Karpas-422 (cell line): ENCODE measurements around the gene MNX1. TPM values are rescaled to one million over a fixed set of nuclear protein-coding genes. Genes with fewer than 3 reads are reported as not detected.

Experiments
- DNase-seq: peaks from one replicate; pipeline ENCODE4 v3.0.0-alpha.2; 2015
- H2AFZ ChIP-seq: fragments of 200-600 bp; sonication (generic); 2 replicates; pipeline ENCODE4 v1.6.1; 2014; ENCODE audit warnings: antibody characterized with exemption, low read length, mixed read lengths
- H3K27ac ChIP-seq: fragments of 200-600 bp; sonication (generic); 2 replicates; pipeline ENCODE4 v1.5.1; 2014; ENCODE audit warnings: mild to moderate bottlenecking, low read length, moderate library complexity
- H3K27me3 ChIP-seq: fragments of 200-600 bp; sonication (generic); 2 replicates; pipeline ENCODE4 v1.6.1; 2014; ENCODE audit warnings: low read length, mixed read lengths
- H3K36me3 ChIP-seq: fragments of 200-600 bp; sonication (generic); 2 replicates; pipeline ENCODE4 v1.6.1; 2014; ENCODE audit warnings: low read length, mixed read lengths; ENCODE audit not compliant: insufficient read depth
- H3K4me1 ChIP-seq: fragments of 200-600 bp; sonication (generic); 2 replicates; pipeline ENCODE4 v1.6.1; 2014; ENCODE audit warnings: mild to moderate bottlenecking, low read length, mixed read lengths
- H3K4me2 ChIP-seq: fragments of 200-600 bp; sonication (generic); 2 replicates; pipeline ENCODE4 v1.6.1; 2014; ENCODE audit warnings: low read length, low read depth, mild to moderate bottlenecking; ENCODE audit not compliant: poor library complexity, severe bottlenecking
- H3K4me3 ChIP-seq: fragments of 200-600 bp; sonication (generic); 2 replicates; pipeline ENCODE4 v1.5.1; 2014; ENCODE audit warnings: mild to moderate bottlenecking, antibody characterized with exemption, low read length, mixed read lengths
- H3K79me2 ChIP-seq: fragments of 200-600 bp; sonication (generic); 2 replicates; pipeline ENCODE4 v1.6.1; 2014; ENCODE audit warnings: mild to moderate bottlenecking, low read length, mixed read lengths
- H3K9ac ChIP-seq: fragments of 200-600 bp; sonication (generic); 2 replicates; pipeline ENCODE4 v1.6.0; 2014; ENCODE audit warnings: low read length
- H3K9me2 ChIP-seq: fragments of 200-600 bp; sonication (generic), shearing (Covaris generic); replicated peaks from 2 replicates; pipeline ENCODE4 v1.6.0; 2014; ENCODE audit warnings: mild to moderate bottlenecking, low read length, moderate library complexity; ENCODE audit not compliant: insufficient read depth
- H3K9me3 ChIP-seq: fragments of 300-700, 200-600 bp; sonication (generic); 2 replicates; pipeline ENCODE4 v1.6.1; 2014; ENCODE audit warnings: low read length, mixed read lengths
- H4K20me1 ChIP-seq: fragments of 200-600 bp; sonication (generic); 2 replicates; pipeline ENCODE4 v1.6.1; 2014; ENCODE audit warnings: mild to moderate bottlenecking, antibody characterized with exemption, low read length, low read depth; ENCODE audit not compliant: insufficient read depth
- total RNA-seq: library from RNA; depleted of rRNA; stranded (reverse); fragments of >200 nt; shearing (Covaris generic); gene quantifications from 2 replicates; pipeline ENCODE4 v1.2.3, GENCODE V29; 2014; ENCODE audit warnings: low replicate concordance; rRNA removed

Gene MNX1
- total RNA-seq, 1 experiment from 2014 or later, result 0.22 TPM

- no peak overlapping the region for H3K9ac ChIP-seq
- no peaks in the 10 kb centered on the region for H3K4me1 ChIP-seq
- H2AFZ ChIP-seq, result no peak overlapping the region
- H3K9me2 ChIP-seq, result no peaks in the 10 kb centered on the region
- H3K9me3 ChIP-seq, result no peaks in the 10 kb centered on the region
- DNase-seq, result no peak
- 0 out of 2 replicates have a peak, but pooled peaks cover 7% of the 10 kb centered on the region for H3K79me2 ChIP-seq
- H3K4me2 ChIP-seq, result no peak overlapping the region
- H3K27ac ChIP-seq, result no peak overlapping the region
- no peaks in the 10 kb centered on the region for H3K27me3 ChIP-seq
- H4K20me1 ChIP-seq, result peaks cover 11% of the 10 kb centered on the region; the same call in 1 of the 2 replicates
- peaks cover 51% of the 10 kb centered on the region for H3K36me3 ChIP-seq
- no peak overlapping the region for H3K4me3 ChIP-seq
Observed at GRCh38 chr7:156964971-156965370, 45.5 kb downstream of the MNX1 start.

GRCh38 chr7:156963472-156963871 lies 47.0 kb downstream of the MNX1 start:
- Histone ChIP-seq H3K27ac (no peak overlapping the region), H4K20me1 (peaks cover 12% of the 10 kb centered on the region; the same call in 1 of the 2 replicates), H3K9me2 (no peaks in the 10 kb centered on the region), H3K4me2 (no peak overlapping the region), H3K27me3 (no peaks in the 10 kb centered on the region), H3K9ac (no peak overlapping the region), H3K9me3 (no peaks in the 10 kb centered on the region), H3K79me2 (peaks cover 13% of the 10 kb centered on the region; the same call in 1 of the 2 replicates), H2AFZ (no peak overlapping the region), H3K36me3 (peaks cover 57% of the 10 kb centered on the region), H3K4me1 (no peaks in the 10 kb centered on the region), H3K4me3 (no peak overlapping the region)
- no peak for DNase-seq

DNA sequence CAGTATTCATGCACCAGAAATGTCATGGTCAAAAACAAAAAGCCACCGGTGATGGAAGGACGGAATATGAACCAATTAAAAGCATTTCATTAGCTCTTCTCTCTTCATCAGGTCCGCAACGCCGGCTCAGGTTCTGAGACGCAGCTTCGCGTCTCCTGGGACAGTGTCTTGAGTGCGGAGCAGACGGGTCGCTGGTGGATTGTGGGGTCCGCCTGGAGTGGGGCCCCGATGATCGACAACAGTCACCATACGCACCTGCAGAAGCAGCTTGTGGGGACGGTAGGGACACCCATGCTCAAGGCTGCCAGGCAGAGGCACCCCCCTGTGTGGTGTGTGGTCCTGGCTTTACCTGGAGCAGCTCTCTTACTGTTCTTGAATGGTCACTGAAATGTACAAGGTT lies 47.6 kb downstream of the MNX1 start:
- no peak for DNase-seq
- no peak overlapping the region for H2AFZ ChIP-seq
- no peaks in the 10 kb centered on the region for H3K27me3 ChIP-seq
- peaks cover 63% of the 10 kb centered on the region for H3K36me3 ChIP-seq
- peaks cover 19% of the 10 kb centered on the region; the same call in 1 of the 2 replicates for H3K79me2 ChIP-seq
- no peaks in the 10 kb centered on the region for H3K9me2 ChIP-seq
- H3K9ac ChIP-seq, result no peak overlapping the region
- H3K9me3 ChIP-seq, result no peaks in the 10 kb centered on the region
- H3K27ac ChIP-seq, result no peak overlapping the region
- no peak overlapping the region for H3K4me2 ChIP-seq
- H3K4me1 ChIP-seq, result no peaks in the 10 kb centered on the region
- peaks cover 17% of the 10 kb centered on the region; the same call in 1 of the 2 replicates for H4K20me1 ChIP-seq
- no peak overlapping the region for H3K4me3 ChIP-seq

- no peak for DNase-seq
- Histone ChIP-seq H3K9ac (no peak overlapping the region), H3K4me3 (no peak overlapping the region), H3K27ac (no peak overlapping the region), H3K9me3 (no peaks in the 10 kb centered on the region), H4K20me1 (peaks cover 17% of the 10 kb centered on the region; the same call in 1 of the 2 replicates), H3K9me2 (no peaks in the 10 kb centered on the region), H3K4me2 (no peak overlapping the region), H2AFZ (no peak overlapping the region), H3K27me3 (no peaks in the 10 kb centered on the region), H3K4me1 (no peaks in the 10 kb centered on the region), H3K79me2 (peaks cover 23% of the 10 kb centered on the region), H3K36me3 (peaks cover 65% of the 10 kb centered on the region)
Observed at GRCh38 chr7:156962145-156962544, 48.3 kb downstream of the MNX1 start.

- H4K20me1 ChIP-seq, result peaks cover 43% of the 10 kb centered on the region
- no peak overlapping the region for H3K4me2 ChIP-seq
- H3K36me3 ChIP-seq, result peaks cover 75% of the 10 kb centered on the region
- no peaks in the 10 kb centered on the region for H3K27me3 ChIP-seq
- no peak overlapping the region for H3K9ac ChIP-seq
- no peak overlapping the region for H3K4me3 ChIP-seq
- H2AFZ ChIP-seq, result no peak overlapping the region
- H3K79me2 ChIP-seq, result peaks cover 71% of the 10 kb centered on the region
- no peak for DNase-seq
- peaks cover 8% of the 10 kb centered on the region for H3K4me1 ChIP-seq
- H3K9me3 ChIP-seq, result no peaks in the 10 kb centered on the region
- no peaks in the 10 kb centered on the region for H3K9me2 ChIP-seq
- no peak overlapping the region for H3K27ac ChIP-seq
Observed at GRCh38 chr7:156956727-156957126, 53.7 kb downstream of the MNX1 start.

DNA sequence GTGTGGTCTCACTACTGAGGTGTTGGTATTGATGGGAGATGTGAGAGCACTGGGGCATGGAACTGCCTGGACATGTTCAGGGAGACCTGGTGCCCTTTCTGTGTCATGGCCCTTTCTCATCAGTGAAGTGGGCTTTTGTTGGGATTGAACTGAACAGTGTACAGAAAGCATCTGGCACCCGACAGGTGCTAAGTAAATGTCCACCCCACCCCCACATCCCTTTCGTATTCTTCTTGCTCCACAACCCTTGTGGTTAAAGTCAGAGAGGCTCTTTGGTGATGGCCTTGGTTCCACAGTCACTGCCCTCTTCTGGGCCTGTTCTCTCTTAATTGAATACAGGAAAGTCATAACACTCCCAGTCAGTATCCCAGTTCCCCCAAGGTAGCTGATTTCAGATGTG lies 55.5 kb downstream of the MNX1 start:
- no peak overlapping the region for H3K9ac ChIP-seq
- H3K4me3 ChIP-seq, result no peak overlapping the region
- no peak overlapping the region for H3K4me2 ChIP-seq
- no peak overlapping the region for H2AFZ ChIP-seq
- H3K27me3 ChIP-seq, result no peaks in the 10 kb centered on the region
- H3K79me2 ChIP-seq, result peaks cover 82% of the 10 kb centered on the region
- DNase-seq, result no peak
- no peaks in the 10 kb centered on the region for H3K9me3 ChIP-seq
- H3K36me3 ChIP-seq, result peaks cover 60% of the 10 kb centered on the region
- peaks cover 53% of the 10 kb centered on the region for H4K20me1 ChIP-seq
- H3K9me2 ChIP-seq, result no peaks in the 10 kb centered on the region
- H3K27ac ChIP-seq, result no peak overlapping the region
- peaks cover 18% of the 10 kb centered on the region for H3K4me1 ChIP-seq

Other genes starting within 250 kb of the MNX1 start
- gene LMBR1, start 117.5 kb downstream of the MNX1 start, total RNA-seq, result 123 and 202 TPM in 2 replicates
- gene NOM1, start 61.0 kb downstream of the MNX1 start, total RNA-seq, result 18.4 and 25.0 TPM in 2 replicates
- gene UBE3C, start 128.3 kb upstream of the MNX1 start, total RNA-seq, result 55.2 and 84.8 TPM in 2 replicates